ENCODE data around the gene C1orf159. TPM values are rescaled to one million over a fixed set of nuclear protein-coding genes. Genes with fewer than 3 reads are reported as not detected.

The C1orf159 gene
- total and polyA plus RNA-seq, 9 of the 15 experiments (the other 6 are each of a cell fraction or from before 2014, with no cell fraction given), result 0.28 to 54.9 (median 10.6) TPM

DNA sequence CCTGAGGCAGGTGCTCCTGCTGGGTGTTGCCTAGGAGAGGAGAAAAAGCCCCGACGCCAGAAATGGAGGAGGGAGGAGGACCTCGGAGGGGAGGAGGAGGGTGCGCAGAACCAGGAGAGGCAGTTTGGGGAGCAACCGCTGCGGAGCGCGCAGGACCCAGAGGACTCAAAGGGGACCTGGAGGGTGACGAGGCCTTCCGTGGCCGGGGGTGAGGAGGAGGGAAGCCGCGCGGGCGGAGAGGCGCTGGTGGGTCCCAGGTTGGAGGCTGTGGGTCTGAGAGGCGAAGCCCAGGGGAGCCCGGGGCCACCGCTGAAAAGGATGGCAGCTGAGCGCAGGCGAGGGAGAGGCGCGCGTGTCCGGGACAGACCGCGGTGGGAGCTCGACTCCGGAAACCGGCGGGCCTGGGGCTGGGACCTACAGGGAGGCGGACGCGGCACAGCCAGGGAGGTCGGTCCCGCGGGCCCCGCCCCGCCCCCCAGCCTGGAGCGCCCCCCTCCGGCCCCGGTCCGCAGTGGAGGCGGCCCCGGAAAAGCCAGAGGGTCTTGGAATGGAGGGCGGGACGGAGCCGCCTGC, 56.9 kb downstream of the C1orf159 start (continued):
- TF ChIP-seq ATF2 (CRISPR knock-in tag; IDR thresholded peaks at IDR 0.05), result no peak
- TF ChIP-seq PTTG1 (tag; IDR thresholded peaks at IDR 0.05; ENCODE audit: low read depth), result no peak
- TF ChIP-seq MNT (conservative IDR thresholded peaks at IDR 0.05), result no peak
- no peak for TF ChIP-seq ESRRA (IDR thresholded peaks at IDR 0.05; ENCODE audit: borderline replicate concordance, low read depth)
- TF ChIP-seq ZFP1 (CRISPR knock-in tag; IDR thresholded peaks at IDR 0.05), result no peak
- TF ChIP-seq DACH1 (IDR thresholded peaks at IDR 0.05; ENCODE audit: partially characterized antibody), result no peak
- no peak for TF ChIP-seq ADNP (tag; IDR thresholded peaks at IDR 0.05)
- TF ChIP-seq STAT5B (CRISPR knock-in tag; IDR thresholded peaks at IDR 0.05), result no peak
- TF ChIP-seq E2F5 (CRISPR knock-in tag; IDR thresholded peaks at IDR 0.05), result no peak
- TF ChIP-seq SMARCE1 (IDR thresholded peaks at IDR 0.05), result 0 out of 2 replicates have a peak, but pooled peaks have one; percentile 13
- no peak for TF ChIP-seq RUNX1 (IDR thresholded peaks at IDR 0.05; ENCODE audit: low read depth)
- TF ChIP-seq CHD2 (IDR thresholded peaks at IDR 0.05; ENCODE audit: low read depth, low read length), result no peak; the same call in 1 of the 2 replicates
- TF ChIP-seq CBFA2T2 (conservative IDR thresholded peaks at IDR 0.05), result no peak
- no peak for TF ChIP-seq U2AF1 (optimal IDR thresholded peaks at IDR 0.05; ENCODE audit: low read depth, low read length)
- no peak for TF ChIP-seq NCOA6 (IDR thresholded peaks at IDR 0.05)
- peak in 1 of 2 experiments; percentile 95; a peak in 2 of 4 replicates for TF ChIP-seq ZNF639 (CRISPR knock-in tag; conservative IDR thresholded peaks at IDR 0.05 in 1 of 2, IDR thresholded peaks at IDR 0.05 in 1 of 2)
- TF ChIP-seq POLR2B (IDR thresholded peaks at IDR 0.05; ENCODE audit: low read depth, partially characterized antibody), result no peak
- TF ChIP-seq EP300 (IDR thresholded peaks at IDR 0.05; ENCODE audit: low read length), result no peak
